NOMO-1 treated with dmso at 0.1 percent for 144 hours (cell line): Measurements from ENCODE around the gene PSAPL1.

Experiments
- DNase-seq: peaks from one replicate; lab custom pipeline; 2025; ENCODE audit not compliant: unreplicated experiment; lab: John Stamatoyannopoulos, UW

Gene PSAPL1

GRCh38 chr4:7431696-7432530 is 2.8 kb downstream of the PSAPL1 start:
- no peak for DNase-seq

- no peak for DNase-seq
Observed at GRCh38 chr4:7430965-7431695, 3.6 kb downstream of the PSAPL1 start.

DNA sequence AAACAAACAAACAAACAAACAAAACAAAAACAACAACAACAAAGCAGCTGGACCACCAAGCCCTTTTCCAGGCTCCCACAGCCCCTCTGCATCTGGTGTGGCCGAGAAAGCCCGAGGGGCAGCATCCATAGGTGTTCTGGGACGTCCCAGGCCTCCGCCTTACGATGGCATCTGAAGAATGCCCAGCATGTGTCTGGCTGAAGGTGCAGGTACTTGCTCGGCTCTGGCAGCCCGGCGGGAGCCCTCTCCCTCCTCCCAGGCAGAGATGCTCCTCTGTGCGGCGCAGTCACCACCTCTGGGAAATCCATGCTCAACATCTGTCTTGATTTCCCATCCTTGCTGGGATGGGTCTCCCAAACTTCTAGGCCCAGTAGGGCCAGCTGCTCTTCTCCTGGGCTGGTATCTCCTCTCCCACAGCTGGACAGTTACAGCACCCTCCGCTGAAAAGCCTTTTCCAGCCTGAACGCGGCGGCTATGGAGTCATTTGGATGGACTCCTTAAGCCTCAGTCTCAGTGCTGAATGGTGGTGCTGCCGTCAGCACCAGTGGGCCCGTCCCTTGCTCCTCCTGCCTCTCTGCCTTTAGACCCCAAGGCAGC is 4.3 kb downstream of the PSAPL1 start:
- no peak for DNase-seq

DNA sequence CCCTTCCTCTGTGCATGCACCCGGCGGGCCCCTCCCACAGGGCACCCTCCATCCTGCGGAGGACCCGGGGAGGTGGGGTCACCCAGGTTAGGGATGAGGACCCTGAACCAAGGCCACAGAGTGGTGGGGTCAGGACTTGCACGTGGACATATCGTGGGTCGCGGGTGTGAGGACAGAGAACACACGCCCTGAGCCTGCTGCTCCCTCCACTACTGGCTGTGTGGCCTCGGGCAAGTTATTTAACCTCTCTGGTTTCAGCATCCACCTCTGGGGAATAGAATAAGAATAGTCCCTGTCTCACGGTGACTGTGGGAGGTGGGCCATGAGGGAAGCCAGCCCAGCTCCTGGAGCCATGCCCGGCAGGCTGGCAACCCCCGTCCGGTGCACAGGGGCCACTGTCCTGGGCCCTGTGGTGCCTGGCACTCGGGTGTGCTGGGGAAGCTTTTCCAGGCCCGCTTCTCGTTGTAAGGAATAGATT is 5.1 kb downstream of the PSAPL1 start:
- DNase-seq, result no peak

DNA sequence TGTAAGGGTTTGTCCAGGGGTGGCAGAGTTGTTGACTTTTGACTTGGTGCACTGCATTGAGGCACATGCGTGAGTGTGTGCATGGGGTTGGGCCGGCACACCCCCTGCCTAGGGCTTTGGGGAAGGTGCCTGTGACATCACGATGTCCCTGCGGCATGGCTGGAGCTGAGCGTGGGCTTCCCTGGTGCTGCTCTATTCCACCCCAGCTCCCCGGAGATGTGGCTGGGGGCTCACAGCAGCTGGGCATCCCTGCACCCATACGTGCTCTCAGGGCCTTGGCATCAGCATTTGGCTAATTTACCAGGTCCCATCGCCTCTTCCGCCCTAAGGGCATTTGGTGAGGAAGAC is 5.7 kb downstream of the PSAPL1 start:
- no peak for DNase-seq

- no peak for DNase-seq
Observed at GRCh38 chr4:7428261-7429068, 6.3 kb downstream of the PSAPL1 start.

DNA sequence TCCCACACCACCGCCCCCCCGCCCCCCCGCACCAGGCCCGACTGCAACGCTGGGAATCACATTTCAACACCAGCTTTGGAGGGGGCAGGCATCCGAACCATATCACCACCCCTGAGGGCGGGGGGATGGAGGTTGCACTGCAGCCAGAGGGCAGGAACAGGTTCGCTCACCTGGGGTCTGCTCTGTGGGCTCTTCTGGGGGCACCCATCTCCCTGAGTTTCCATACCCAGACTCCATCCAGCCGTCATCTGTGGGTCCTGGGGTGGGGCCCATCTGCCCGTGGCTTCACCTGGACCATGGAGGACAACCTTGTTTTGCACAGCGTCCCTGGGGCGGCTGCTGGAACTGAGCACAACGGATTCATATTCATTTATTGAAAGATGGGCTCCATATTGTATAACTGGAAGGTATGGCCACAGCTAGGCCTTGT is 6.9 kb downstream of the PSAPL1 start:
- no peak for DNase-seq

DNA sequence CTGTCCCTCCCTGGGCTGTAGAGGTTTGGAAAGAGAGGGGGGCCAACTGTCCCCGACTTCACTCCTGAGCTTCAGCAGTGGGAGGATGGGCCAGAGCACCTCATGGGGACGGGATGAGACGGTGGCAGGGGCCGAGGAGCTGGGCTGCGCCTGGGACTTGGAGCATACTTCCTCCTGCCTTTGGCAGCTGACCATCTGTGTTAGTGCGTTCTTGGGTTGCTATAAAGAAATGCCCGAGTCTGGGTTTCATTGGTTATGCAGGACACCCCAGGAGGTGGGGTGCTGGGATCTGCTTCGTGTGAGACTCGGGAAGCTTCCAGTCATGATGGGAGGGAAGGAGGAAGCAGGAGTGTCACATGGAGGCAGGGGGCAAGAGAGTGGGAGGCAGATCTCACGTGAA is 7.4 kb downstream of the PSAPL1 start:
- no peak for DNase-seq

GRCh38 chr4:7426525-7427171 is 8.1 kb downstream of the PSAPL1 start:
- DNase-seq, result no peak

GRCh38 chr4:7425591-7426468 is 8.9 kb downstream of the PSAPL1 start:
- DNase-seq, result no peak

GRCh38 chr4:7425124-7425523 is 9.6 kb downstream of the PSAPL1 start:
- no peak for DNase-seq

DNA sequence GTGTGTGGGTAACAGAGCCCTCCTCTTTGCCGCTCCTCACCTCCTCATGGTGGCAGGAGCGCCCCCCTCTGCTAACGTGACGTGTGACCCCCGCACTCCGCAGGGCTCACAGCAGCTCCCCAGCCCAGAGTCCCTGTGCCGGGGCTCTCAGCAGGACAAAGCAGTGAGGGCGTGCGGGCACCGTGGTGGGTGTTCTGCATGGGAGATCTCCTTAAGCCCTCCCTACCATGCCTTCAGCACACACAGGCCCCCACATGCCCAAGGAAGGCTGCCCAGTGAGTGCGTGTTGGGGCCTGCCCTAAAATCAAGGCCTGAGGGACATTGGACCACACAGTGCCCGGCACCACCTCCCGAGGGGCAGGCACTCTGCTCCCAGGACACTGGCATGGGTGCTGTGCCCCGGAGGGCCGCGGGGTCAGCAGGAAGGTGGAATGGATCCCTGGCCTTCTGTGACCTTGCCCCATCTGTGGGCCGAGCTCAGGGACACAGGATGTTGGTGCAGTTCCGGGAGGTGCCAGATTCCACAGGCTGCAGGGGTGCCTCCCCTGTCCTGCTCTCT is 10.1 kb downstream of the PSAPL1 start:
- DNase-seq, result no peak

DNA sequence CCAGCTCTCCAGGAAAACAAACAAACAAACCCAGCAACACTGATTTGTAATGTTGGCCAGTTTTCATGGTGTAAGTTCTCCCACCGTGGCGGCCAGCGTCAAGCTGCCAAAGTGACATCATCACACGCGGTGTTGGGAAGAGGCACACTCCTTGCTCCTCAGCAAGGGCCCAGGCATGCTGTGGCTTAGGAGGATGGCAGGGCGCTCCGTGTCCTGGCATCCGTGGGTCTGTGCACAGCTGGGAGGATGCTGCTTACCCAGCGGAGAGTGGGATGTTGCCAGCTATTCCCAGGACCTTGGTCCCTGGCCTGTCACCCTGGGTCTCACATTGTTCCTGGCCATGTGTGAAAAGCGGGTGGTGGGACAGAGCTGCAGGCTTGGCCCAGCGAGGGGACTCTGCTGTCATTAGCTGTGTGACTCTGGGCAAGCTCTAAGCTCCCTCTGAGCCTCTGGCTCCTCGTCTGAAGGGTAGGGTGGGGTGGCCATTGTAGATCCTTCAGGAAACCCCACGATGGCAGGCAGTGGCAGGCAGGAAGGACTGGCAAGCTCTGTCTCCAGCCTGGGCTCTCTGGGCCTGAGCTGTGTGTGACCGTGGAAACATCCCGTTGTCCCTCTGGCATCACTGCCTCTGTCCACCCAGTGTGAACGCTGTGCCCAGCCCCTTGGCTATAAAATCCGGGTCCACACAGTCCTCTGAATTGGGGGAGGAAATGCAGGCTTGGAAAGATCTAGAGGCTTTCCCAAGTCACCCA is 10.8 kb downstream of the PSAPL1 start:
- DNase-seq, result no peak

- DNase-seq, result no peak
Observed at GRCh38 chr4:7423391-7423790, 11.3 kb downstream of the PSAPL1 start.

DNA sequence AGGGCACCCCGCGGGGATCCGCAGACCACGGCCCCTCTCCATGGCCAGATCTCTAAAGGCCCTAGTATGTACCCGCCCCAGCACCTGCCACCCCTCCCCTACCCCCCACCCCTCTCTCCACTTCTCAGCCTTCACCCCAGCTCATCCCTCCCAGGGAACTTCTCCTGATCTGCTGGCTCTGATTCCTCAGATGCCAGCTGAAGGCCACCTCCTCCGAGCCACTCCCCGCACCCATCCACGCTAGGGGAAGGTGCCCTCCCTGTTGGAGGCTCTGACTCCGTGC is 11.9 kb downstream of the PSAPL1 start:
- DNase-seq, result no peak

DNA sequence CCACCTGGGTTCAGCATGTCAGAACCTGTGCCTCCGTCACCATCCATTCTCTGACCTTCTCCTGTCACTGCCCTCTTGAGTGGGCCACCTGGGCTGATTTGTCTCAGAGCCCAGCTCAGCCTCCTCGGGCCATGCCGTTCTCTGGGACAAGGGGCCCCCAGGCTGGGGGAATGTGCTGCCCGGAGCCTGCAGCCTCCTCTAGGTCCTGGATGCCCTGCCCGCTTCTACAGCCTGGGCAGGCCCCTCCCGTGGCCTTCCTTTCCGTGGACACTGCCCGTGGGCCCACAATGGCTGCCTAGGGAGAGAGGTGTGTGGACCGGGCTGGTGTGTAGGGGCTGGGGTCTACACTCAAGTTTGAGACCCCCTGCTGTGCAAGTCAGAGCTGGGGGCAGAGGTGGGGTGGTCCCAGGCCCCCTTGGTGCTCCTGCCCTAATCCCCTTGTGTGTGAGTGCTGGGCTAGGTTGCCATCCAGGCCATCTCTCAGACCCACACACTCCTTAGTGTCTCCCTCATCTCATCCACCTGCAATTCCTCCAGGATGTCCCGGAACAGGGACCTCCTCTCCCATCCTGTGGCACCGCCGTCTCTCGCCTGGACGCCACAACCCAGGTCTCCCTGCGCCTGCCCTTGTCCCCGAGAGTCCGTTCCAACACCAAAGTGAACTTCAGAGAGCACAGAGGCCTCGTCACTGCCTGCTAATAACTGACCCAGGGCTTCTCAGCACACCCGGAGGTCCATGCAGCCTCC is 12.4 kb downstream of the PSAPL1 start:
- DNase-seq, result no peak

DNA sequence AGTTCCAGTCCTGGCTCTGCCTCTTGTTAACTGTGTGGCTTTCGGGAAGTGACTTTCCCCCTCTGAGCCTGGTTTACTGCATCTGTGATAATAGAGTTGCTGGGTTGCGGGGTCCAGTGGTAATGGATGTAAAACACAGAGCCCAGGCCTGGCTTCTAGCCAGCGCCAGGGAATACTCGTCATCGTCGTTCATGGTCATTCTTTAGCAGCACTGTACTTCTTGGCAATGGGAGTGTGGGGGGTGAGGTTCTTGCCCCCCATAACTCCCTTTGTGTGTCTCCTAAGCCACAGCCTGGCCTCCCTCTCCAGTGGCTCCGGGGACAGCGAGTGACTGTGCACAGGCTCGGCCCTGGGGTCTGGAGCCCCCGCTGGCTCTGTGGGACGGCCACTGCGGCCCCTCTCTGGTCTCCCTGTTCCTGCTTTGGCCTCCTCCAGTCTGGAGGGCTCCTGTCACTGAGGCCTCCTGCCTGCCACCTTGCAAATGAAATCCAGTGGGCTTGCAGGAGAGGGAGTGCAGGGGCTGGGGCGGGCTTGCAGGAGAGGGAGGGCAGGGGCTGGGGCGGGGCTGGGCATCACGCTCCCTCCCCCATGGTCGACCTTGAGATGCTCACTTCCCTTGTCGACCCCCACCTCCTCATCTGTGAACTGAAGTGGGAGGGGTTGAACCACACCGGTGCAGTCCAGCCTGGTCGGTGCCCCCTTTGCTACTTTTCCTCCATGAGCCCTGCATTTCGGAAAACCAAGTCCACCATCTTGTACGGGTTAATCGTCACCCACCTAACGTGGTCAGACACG is 13.2 kb downstream of the PSAPL1 start:
- no peak for DNase-seq
